ENCODE data around the gene TLN1.

DNA sequence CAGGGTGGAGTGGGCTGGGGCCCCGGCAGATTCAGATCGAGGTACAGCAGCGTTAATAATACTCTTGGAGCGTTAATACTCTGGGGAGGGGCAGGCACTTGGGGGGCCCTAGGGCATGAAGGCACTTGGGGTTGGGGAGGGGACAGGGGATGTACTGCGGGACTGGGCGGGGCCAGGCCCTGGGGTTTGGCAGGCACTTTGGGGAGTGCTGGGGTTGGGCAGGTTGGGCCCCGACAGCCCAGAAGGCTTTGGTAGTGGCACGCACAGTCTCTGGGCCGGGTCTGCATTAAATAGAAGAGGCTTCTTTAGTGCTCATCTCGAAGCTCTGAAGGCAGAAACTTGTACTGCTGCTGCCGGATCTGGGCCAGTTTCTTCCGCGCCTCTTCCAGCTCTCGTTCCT is 34.5 kb downstream of the TLN1 start:
- TF ChIP-seq, protein P1, sequence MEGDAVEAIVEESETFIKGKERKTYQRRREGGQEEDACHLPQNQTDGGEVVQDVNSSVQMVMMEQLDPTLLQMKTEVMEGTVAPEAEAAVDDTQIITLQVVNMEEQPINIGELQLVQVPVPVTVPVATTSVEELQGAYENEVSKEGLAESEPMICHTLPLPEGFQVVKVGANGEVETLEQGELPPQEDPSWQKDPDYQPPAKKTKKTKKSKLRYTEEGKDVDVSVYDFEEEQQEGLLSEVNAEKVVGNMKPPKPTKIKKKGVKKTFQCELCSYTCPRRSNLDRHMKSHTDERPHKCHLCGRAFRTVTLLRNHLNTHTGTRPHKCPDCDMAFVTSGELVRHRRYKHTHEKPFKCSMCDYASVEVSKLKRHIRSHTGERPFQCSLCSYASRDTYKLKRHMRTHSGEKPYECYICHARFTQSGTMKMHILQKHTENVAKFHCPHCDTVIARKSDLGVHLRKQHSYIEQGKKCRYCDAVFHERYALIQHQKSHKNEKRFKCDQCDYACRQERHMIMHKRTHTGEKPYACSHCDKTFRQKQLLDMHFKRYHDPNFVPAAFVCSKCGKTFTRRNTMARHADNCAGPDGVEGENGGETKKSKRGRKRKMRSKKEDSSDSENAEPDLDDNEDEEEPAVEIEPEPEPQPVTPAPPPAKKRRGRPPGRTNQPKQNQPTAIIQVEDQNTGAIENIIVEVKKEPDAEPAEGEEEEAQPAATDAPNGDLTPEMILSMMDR (IDR thresholded peaks at IDR 0.05), result no peak
- TF ChIP-seq POLR2AphosphoS5 (IDR thresholded peaks at IDR 0.05; ENCODE audit: low read depth, low read length), result no peak
- no peak for TF ChIP-seq TCF7L2 (IDR thresholded peaks at IDR 0.05; ENCODE audit: low read depth, low read length)
- TF ChIP-seq SIN3A (IDR thresholded peaks at IDR 0.05; ENCODE audit: borderline replicate concordance, insufficient read depth, low read depth, low read length), result no peak

Data from Panc1 (cell line).